NCI-H146 treated with DMSO at 0.1 percent for 48 hours (cell line): ENCODE results near the gene TAS2R30.

Experiments used
- DNase-seq: peaks from one replicate; lab custom pipeline; 2025; ENCODE audit not compliant: unreplicated experiment; lab: John Stamatoyannopoulos, UW

The TAS2R30 gene

GRCh38 chr12:11134305-11134704 is at the start of gene TAS2R30:
Gene TAS2R30, minus strand, starts transcription at chr12:11134644. Its CDS starts 400 bp downstream, at chr12:11134244.
- DNase-seq, result no peak

DNA sequence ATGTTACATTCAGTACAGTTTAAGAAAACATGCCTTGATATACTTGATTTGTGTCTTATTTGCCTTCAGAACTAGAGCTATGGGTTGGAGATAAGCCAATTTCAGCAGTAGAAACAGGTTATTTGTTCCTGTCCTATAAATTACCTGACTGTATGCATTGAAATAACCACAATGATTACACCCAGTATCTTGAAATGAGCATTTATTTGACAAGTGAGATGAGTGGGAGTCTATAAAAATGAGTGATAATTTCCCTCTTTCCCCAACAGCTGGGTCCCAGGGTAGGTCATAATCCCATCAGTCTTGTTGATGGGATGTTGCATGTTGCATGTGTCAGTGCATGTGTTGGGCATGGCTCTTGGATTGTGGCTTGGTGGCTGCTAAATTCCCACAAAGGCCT is 48.6 kb upstream of the TAS2R30 start:
- no peak for DNase-seq

GRCh38 chr12:11182529-11182928 is 48.1 kb upstream of the TAS2R30 start:
- DNase-seq, result no peak

- DNase-seq, result no peak
Measured at GRCh38 chr12:11178250-11178649, 43.8 kb upstream of the TAS2R30 start.

DNA sequence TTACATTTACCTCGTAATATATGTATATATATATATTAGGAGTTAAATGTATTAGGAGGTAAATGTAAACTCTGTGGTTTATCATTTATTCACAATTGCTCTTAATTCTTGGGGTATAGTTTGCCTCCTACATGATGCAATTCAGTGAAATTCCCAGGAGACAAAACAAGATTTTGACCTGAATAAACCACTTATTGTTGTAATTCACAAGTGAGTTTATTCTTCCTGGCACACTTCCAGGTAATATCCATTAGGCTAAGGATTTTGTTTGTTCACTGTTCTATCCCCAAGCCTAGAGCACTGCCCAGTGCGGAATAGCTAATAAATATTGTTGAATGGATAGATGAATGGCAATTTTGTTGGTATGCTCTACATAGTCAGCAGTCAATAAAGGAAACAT is 39.6 kb upstream of the TAS2R30 start:
- DNase-seq, result peak; percentile 32

- DNase-seq, result peak; percentile 60
Measured at GRCh38 chr12:11171969-11172675, 37.7 kb upstream of the TAS2R30 start.

GRCh38 chr12:11171145-11171968 is 36.9 kb upstream of the TAS2R30 start, which contains the start of gene SMIM10L1:
Gene SMIM10L1, plus strand, starts transcription at chr12:11171194. Its CDS starts 163 bp downstream, at chr12:11171357.
- peak; percentile 97 for DNase-seq

GRCh38 chr12:11170810-11171144 is 36.3 kb upstream of the TAS2R30 start:
- DNase-seq, result no peak

DNA sequence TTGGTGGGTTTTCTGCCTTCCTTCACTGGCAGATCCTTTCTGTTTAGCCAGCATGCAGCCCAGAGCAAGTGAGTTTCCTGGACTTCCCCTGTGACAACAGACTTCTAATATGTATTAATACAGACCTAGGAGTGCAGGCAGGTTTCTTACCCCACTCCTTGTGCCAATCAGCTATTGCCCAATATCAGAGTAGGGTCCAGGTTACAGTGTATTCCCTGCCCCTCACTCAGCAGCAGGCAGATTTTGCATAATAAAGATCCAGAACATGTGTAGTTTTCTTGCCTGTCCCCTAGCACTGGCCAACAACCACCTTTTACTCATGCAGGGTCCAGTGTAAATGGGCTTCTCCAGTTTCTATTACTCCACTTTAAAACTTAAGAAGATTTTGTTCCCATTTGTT is 31.9 kb upstream of the TAS2R30 start:
- DNase-seq, result no peak

DNA sequence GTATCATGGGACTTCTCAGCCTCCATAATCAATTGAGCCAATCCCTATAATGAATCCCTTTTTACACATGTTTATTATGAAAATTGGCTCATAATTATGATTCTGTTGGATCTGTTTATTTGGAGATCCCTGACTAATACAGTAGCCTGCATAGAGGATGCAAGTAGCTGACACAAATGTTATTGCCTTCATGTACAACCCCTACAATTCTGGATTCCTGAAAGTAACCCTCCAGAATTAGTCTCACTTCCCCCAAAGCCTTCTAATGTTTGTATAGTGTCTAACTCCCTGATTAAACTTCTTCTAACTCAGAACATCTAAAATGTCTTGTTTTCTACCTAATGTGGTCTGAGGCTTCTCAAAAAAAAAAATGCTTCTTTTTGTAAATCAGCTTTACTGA is 29.9 kb upstream of the TAS2R30 start:
- DNase-seq, result no peak

DNA sequence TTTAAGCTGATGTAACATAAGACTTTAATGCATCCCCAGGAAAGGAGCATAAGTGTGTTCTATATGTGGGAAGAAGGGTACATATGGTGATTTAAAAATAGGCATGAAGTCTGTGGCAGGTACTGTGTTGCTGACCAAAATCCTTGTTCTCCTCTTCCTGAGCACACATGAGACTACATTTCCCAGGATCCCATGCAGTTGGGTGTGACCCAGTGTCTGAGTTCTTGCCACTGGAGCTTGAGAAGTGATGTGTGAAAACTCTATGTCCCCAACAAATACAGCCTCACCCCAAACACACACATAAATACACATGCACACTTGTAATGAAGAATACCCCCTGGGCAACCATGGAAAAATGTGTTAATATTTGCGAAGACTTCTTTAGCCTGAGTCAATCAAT is 28.1 kb upstream of the TAS2R30 start:
- DNase-seq, result no peak

- DNase-seq, result no peak
Measured at GRCh38 chr12:11158885-11159444, 24.5 kb upstream of the TAS2R30 start.

GRCh38 chr12:11154400-11154925 is 20.0 kb upstream of the TAS2R30 start:
- no peak for DNase-seq

GRCh38 chr12:11152725-11153124 is 18.3 kb upstream of the TAS2R30 start:
- no peak for DNase-seq

DNA sequence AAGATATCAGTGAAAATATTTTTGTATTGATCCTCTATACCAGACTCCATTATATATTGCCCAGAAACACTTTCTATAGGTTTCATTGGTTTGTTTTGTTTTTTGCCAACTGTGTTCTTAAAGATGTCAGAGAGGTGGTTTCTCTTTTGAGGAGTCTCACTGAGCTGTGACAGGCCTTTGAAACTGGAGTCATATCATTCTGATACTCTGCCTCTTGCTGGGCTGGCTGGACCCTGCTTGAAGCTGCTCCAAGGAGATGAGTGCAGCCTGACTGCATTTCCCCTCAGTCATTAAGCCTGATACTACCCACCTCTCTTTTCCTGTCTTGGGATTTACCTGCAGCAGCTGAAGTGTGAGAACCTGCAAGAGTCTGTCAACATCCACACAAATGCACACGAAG is 16.4 kb upstream of the TAS2R30 start:
- no peak for DNase-seq

DNA sequence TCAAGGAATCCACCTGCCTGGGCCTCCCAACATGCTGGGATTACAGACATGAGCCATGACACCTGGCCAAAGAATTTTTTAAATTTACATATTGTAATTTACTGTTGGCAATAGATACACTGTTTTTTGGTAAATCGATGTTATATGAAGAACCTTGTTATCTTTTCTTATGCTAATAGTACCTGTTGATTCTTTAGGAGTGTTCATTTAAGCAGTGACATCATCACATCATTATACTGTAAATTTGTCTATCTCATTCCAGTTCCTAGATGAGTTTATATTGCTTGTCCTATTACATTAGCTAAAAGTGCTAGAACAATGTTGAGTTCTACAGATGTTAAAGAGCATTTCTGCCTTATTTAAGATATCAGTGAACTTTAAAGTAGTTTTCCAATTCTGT is 13.0 kb upstream of the TAS2R30 start:
- no peak for DNase-seq

- DNase-seq, result no peak
Measured at GRCh38 chr12:11144297-11144696, 9.9 kb upstream of the TAS2R30 start.

GRCh38 chr12:11143352-11143751 is 8.9 kb upstream of the TAS2R30 start:
- DNase-seq, result no peak

DNA sequence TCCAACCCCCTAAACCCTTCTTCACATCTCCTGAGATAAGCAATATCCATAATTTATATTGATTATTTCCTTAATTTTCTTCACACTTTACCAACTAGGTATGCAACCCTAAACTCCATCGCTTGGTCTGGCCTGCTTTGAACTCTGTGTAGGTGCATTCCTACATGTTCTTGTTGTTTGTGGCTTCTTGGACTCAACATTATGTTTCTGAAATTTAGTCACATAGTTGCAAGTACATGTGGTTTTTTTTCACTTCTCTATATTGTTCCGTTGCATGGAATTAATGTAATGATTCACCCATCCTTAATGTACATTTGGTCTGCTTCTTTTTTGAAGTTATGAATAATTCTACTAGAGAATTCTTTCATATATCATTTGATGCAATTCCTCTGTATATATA is 1.6 kb upstream of the TAS2R30 start:
- DNase-seq, result no peak

- DNase-seq, result no peak
Measured at GRCh38 chr12:11133816-11134215, 628 bp downstream of the TAS2R30 start.

DNA sequence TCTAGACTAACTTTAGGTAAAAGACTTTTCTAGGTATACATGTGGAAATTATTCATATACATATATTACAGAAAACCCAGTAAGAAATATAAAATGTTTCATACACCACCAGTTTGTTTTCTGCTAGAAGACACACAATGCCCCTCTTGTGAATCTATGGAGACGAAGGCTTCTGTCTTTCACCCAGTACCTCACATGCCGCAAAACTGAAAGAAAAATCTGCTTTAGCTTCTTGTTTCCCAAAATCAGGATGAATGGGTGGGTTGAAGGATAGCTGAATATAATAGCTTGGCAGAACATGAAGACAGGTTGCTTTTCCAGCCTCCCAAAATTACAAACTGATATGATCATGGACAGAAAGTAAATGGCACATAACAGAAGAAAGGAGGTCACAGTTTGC is 1.3 kb downstream of the TAS2R30 start:
- DNase-seq, result no peak

- no peak for DNase-seq
Measured at GRCh38 chr12:11130999-11131398, 3.4 kb downstream of the TAS2R30 start.
